ENCODE data around the gene MAGEL2. TPM values are rescaled to one million over a fixed set of nuclear protein-coding genes. Genes with fewer than 3 reads are reported as not detected.

MAGEL2 gene
- polyA plus RNA-seq (ENCODE audit: insufficient read length in 3 of 3): 1 to 10 TPM; 4.6 to 6.1 (median 5.6) TPM
- long read RNA-seq, donor 1, full-length matches to known transcripts: 2 of 2 reads
- long read RNA-seq, donor 1, partial matches to known transcripts: 0 of 2 reads
- long read RNA-seq, donor 1, other reads (novel, unspliced or antisense): 0 of 2 reads
- long read RNA-seq, donor 2, full-length matches to known transcripts: 6 of 6 reads
- long read RNA-seq, donor 2, partial matches to known transcripts: 0 of 6 reads
- long read RNA-seq, donor 2, other reads (novel, unspliced or antisense): 0 of 6 reads
- long read RNA-seq, donor 3, full-length matches to known transcripts: 9 of 9 reads
- long read RNA-seq, donor 3, partial matches to known transcripts: 0 of 9 reads
- long read RNA-seq, donor 3, other reads (novel, unspliced or antisense): 0 of 9 reads
- long read RNA-seq, donor 4, full-length matches to known transcripts: 2 of 2 reads
- long read RNA-seq, donor 4, partial matches to known transcripts: 0 of 2 reads
- long read RNA-seq, donor 4, other reads (novel, unspliced or antisense): 0 of 2 reads
- long read RNA-seq, donor 5, full-length matches to known transcripts: 4 of 4 reads
- long read RNA-seq, donor 5, partial matches to known transcripts: 0 of 4 reads
- long read RNA-seq, donor 5, other reads (novel, unspliced or antisense): 0 of 4 reads
- long read RNA-seq, donor 6, full-length matches to known transcripts: 1 of 1 reads
- long read RNA-seq, donor 6, partial matches to known transcripts: 0 of 1 reads
- long read RNA-seq, donor 6, other reads (novel, unspliced or antisense): 0 of 1 reads
- long read RNA-seq, donor 7, full-length matches to known transcripts: 8 of 8 reads
- long read RNA-seq, donor 7, partial matches to known transcripts: 0 of 8 reads
- long read RNA-seq, donor 7, other reads (novel, unspliced or antisense): 0 of 8 reads
- long read RNA-seq, donor 8, full-length matches to known transcripts: 4 of 4 reads
- long read RNA-seq, donor 8, partial matches to known transcripts: 0 of 4 reads
- long read RNA-seq, donor 8, other reads (novel, unspliced or antisense): 0 of 4 reads
- long read RNA-seq, donor 9, full-length matches to known transcripts: 5 of 5 reads
- long read RNA-seq, donor 9, partial matches to known transcripts: 0 of 5 reads
- long read RNA-seq, donor 9, other reads (novel, unspliced or antisense): 0 of 5 reads
- long read RNA-seq, donor 10, full-length matches to known transcripts: 9 of 9 reads
- long read RNA-seq, donor 10, partial matches to known transcripts: 0 of 9 reads
- long read RNA-seq, donor 10, other reads (novel, unspliced or antisense): 0 of 9 reads
- long read RNA-seq, donor 11, full-length matches to known transcripts: 5 of 5 reads
- long read RNA-seq, donor 11, partial matches to known transcripts: 0 of 5 reads
- long read RNA-seq, donor 11, other reads (novel, unspliced or antisense): 0 of 5 reads
- long read RNA-seq, donor 12, full-length matches to known transcripts: 3 of 3 reads
- long read RNA-seq, donor 12, partial matches to known transcripts: 0 of 3 reads
- long read RNA-seq, donor 12, other reads (novel, unspliced or antisense): 0 of 3 reads
- long read RNA-seq, donor 13, full-length matches to known transcripts: 6 of 6 reads
- long read RNA-seq, donor 13, partial matches to known transcripts: 0 of 6 reads
- long read RNA-seq, donor 13, other reads (novel, unspliced or antisense): 0 of 6 reads
- long read RNA-seq, donor 14: 0 reads
- long read RNA-seq, donor 15: 0 reads
- long read RNA-seq, donor 16, full-length matches to known transcripts: 5 of 5 reads
- long read RNA-seq, donor 16, partial matches to known transcripts: 0 of 5 reads
- long read RNA-seq, donor 16, other reads (novel, unspliced or antisense): 0 of 5 reads

DNA sequence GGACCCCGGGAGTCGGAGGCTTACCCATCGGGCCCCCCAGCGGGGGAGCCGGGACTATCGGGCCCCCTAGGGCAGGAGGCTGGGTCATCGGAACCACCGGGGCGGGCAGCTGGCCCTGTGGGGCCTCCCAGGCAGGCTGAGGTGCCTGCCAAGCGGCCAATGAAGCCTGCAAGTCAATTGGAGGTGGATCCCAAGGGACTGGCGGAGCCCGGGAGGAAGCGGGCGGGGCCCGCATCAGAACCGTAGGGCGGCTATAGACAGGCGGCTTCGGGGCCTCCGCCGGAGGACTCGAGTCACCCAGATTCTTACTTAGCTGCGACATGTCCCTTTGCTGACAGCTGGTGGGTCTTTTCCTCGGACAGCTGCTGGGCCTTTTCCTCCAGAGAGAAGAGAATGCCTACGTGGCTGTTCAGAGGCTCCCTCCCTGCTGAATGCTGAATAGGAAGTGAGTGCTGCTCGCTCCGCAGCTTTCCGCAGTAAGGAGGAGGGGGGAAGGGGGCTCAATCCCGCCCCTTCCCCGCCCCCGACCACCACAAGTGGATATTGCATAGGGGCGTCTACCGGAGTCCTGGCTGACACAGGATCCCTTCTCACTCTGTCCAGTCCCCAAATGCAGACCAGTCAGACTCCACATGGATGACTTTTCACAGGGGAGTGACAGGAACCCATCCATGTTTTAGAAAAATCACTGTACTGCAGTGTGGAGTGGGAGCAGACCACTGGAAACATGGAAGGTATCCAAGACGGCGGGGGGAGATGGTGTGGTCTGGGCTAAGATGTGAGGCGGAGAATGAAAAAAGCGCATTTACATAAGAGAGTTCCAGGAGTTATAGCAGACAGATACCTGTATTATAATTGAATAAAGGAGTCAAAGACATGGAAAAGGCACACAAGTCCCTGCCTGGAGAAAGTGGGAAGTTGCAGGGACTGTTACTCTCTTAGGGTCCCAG, at the start of gene MAGEL2:
TSS of gene MAGEL2 (minus strand) at position 447 of the 950 bp plus-strand sequence. CDS start at position 322, 125 bp downstream.
- DNase-seq: peak; percentile 74

DNA sequence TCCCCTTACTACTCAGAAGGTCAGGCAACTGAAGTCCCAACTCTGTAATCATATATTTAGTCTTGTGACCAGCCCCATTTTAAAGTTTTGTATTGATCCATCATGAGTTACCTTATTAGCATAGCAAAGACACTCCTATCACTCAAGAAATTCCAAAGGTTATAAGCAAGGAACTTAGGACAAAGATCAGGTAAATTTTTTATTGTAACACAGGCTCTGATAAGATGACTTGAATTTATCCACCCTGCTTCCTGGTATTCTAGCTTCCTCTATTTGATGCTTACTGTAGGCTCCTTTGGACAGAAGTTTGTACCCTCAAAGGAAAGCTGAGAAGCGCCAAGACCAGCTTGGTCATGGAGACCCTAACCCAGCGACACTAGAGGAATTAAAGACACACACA, 47.6 kb upstream of the MAGEL2 start:
- DNase-seq: no peak

GRCh38 chr15:23694592-23694991, 46.9 kb upstream of the MAGEL2 start:
- DNase-seq: no peak

DNA sequence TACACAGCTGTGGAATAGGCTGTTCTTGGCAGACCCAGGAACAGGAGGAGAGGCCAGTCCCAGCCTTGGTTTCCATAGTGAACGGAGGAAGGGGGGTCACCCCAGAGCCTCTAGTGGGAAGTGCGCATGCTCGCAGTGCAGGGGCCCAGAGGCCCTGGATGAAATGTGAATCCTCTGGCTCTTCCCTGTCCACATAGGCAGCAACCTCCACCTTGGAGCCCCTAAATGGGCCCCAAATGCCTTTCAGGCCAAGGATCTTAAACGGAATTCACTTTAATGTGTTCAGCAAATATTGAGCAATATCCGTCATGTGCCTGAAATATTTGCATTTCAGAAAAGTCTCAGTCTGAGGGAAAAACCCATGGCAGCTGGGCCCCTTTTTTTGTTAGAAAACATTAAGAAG, 42.8 kb upstream of the MAGEL2 start:
- DNase-seq: peak; percentile 79

DNA sequence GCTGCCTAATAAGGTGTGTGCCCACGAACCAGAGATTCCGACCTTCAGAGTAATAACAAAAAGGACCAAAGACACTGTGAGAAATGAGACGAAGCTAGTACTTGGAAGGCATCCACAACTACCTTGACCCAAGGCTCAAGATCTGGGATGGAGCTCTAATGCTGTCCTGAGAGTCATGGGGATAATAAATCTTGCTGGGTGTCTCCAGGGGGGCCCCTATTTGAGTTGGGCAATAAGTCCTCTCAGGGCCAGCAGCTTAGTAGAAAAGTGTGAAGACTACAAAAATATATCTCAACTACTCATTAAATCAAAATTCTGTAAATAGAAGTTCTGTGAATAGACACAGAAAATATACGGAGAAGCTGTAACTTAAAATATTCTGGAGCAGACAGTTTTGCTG, 42.3 kb upstream of the MAGEL2 start:
- no peak for DNase-seq

DNA sequence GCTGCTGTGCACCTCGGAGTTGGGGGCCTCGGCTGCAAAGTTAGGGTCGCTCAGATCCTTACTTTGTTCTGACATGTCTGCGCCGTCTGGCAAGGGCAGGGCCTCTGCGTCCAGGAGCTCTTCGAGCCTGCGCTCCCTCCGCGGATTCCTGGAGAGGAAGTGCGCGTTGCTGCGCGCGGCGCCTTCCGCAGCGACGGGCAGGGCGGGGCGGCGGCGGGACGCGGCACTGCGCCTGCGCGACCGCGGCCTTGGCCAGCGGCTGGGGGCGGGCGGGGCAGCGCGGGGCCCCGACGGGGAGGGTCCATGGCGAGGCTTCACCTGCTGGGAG, 39.4 kb upstream of the MAGEL2 start, which contains the start of gene NDN:
TSS of gene NDN (minus strand) at position 163 of the 328 bp plus-strand sequence. CDS start at position 75, 88 bp downstream.
- peak; percentile 44 for DNase-seq

DNA sequence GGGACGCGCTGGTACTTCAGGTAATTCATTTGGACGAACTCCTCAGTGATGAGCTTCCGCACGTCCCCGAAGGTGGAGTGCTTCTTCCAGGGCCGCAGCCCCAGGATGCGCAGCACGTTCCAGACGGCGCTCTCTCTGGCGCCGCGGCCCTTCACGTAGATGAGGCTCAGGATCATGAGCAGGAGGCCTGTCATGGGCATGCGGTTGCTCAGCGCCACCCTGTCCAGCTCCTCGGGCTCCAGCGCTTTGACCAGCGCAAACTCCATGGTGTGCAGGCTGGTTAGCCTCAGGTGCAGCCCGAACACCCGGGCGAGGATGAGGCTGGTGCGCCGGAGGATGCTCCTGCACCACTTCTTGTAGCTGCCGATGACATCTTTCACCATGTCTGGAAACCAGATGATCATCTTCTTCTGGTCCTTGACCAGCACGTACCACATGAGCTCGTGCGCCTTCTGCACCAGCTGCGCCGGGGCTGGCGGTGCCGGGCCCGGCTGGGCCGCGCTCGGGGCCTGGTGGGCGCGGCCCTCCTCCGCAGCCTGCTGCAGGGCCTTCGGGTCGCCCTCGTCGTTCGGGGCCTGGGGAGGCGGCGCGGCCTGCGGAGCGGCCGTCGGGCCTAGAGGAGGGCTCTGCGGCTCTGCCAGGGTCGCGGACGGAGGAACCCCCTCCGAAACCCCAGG, 38.9 kb upstream of the MAGEL2 start:
- DNase-seq: peak; percentile 5

GRCh38 chr15:23671481-23671880, 23.8 kb upstream of the MAGEL2 start:
- DNase-seq: no peak

DNA sequence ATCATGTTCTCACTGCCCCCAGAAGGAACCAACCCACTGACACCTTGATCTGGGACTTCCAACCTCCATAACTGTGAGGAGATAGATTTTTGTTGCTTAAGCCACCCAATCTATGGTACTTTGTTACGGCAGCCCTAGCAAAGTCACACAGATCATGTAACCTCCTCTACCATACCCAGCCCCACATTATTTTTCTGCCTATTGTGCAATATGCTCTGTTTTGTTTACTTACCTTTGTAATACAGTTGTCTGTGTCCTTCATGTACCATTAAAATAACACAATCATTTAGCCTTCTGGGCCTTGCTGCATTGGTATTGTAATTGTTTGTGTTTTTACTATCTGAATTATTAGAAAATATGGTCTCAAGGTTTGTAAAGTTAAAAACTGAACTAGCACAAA, 23.3 kb upstream of the MAGEL2 start:
- DNase-seq: no peak

DNA sequence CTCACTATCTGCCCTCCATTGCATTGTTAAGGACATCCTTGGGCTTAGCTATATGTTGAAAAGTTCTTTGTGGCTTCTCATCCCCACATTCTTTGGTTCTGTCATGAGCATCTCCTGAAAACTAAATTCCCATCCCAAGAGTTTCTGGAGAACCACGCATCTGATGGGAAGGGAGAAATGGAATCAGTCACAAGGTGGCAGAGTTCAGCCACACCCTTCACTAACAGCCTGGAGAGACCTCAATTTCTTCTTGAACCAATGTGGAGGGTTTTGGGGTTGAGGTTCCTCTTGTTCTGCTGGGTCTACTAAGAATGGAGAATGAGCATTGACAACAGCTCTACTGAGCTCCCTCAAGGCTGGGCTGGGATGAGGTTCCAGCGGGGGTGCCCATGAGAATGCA, 15.6 kb upstream of the MAGEL2 start:
- no peak for DNase-seq

DNA sequence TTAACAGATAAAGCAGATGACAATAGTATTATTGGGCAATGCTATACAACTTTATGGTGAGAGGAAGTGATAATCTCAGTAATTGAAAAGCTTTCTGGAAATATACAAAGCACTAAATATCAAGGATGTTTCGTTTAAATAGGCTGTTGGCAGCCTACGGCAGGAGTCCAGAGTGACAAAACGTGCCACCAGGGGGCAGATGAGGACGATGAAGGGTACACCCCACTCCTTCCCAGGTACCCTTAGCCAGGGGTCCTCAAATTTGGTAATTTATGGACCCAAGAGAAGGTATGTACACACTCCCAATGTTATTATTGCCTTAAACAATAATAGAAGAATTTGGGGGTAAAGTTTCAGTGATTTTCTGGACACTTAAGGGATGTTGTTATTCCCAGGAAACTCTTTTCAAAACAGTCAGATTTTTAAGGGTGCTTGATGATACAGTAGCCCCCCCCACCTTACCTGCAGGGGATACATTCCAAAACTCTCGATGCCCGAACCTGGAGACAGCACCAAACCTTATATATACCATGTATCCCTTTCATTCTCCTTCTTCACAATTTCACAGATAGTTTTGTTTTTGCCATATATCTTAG, 1.4 kb upstream of the MAGEL2 start:
- DNase-seq: peak; percentile 24

- DNase-seq: no peak
Observed at GRCh38 chr15:23647001-23647295, 719 bp downstream of the MAGEL2 start.

DNA sequence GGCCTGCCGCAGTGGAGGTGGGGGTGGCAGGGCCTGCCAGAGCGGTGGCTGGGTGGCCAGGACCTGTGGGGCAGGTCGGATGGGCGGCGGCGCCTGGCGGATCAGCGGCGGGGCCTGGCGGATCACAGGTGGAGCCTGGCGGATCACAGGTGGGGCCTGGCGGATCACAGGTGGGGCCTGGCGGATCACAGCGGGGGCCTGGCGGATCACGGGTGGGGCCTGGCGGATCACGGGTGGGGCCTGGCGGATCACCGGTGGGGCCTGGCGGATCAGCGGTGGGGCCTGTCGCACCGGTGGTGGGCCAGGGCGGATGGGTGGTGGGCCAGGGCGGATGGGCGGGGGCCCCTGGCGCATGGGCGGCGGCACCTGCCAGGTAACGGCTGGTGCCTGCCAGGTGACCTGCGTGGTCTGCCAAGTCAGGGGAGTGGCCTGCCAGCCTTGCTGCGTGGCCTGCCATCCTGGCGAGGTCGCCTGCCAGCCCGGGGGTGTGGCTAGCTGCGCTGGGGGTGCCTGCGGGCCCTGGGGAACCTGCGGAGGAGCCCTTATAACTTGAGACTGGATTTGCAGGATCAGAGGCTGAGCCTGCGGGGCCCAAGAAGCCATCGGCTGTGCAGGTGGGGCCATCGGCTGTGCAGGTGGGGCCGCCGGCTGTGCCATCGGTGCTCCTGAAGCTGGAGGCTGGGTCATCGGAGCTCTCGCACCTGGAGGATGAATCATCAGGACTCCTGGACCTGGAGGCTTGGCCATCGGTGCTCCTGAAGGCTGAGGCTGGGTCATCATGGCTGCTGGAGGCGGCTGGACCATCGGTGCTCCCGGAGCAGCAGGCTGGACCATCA, 1.3 kb downstream of the MAGEL2 start:
- no peak for DNase-seq

DNA sequence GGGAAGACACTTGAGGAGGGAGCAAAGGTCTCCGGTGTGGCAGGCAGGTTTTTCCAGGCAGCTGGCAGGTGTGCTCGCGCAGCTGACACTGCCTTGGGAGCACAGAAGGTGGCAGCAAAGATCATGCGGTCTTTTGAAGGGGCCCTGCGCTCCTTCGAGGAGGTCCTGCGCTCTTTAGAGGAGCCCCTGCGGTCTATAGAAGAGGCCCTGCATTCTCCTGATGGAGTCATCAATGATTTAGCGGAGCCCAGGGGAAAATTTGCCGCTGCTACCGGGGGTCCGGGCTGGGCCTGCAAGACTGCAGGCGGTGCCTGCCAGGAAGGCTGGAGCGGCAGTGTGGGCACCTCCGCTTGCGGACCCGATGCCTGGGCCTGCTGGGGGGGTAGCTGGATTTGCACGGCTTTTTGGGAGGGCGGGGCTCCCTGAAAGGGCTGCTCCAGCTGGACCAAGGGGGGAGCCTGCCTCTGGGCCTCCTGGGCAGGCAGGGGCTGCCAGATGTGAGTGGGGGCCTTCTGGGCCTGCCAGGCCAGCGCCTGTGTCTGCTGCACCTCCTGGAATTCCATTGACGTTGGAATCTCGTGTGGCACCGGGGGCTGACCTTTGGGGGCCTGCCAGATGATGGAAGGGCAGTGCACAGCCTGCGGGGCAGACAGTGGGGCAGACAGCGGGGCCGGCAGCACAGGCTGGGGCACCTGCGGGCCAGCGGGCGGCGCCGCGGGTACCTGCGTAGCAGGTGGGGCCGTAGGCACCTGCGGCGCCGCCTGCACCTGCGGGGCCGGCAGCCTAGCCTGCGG, 2.1 kb downstream of the MAGEL2 start:
- no peak for DNase-seq

DNA sequence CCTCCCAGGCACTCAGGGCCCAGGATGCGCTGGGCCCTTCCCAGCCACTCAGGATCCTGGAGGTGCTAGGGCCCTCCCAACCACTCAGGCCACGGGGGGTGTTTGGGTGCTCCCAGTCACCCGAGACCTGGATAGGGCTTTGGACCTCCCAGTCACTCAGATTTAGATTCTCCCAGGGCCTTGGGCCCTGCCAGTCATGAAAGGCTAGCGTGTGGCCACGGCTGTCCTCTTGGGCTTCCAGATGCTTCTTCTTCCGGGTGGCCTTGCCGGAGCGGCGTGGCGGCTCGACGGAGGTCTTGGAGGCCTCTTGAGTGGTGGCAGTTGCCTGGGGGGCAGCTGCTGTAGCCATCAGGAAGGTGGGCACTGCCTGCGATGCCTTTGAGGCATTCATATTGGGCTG, 2.8 kb downstream of the MAGEL2 start:
- no peak for DNase-seq

GRCh38 chr15:23642413-23643044, 5.1 kb downstream of the MAGEL2 start:
- DNase-seq: peak; percentile 49
